HEK293 (cell line): ENCODE results near the gene HSDL2.
"Not testable (repeated sequence)": the region's sequence is repeated elsewhere in the genome, so short reads cannot be mapped to it uniquely, and the experiment has no call there.

Experiments
- CTCF ChIA-PET: fragments of 350-600 bp; formaldehyde crosslinking; extraction: SDS; loops from one replicate; lab custom pipeline; 2021; ENCODE audit warnings: antibody characterized with exemption; lab: Yijun Ruan, JAX
- POLR2A ChIA-PET: fragments of 300-600 bp; formaldehyde crosslinking; extraction: SDS; loops from one replicate; lab custom pipeline; 2020; ENCODE audit warnings: antibody characterized with exemption, inconsistent platforms; lab: Yijun Ruan, JAX
- H3K27ac ChIP-seq: fragments of 200-500 bp; sonication (Bioruptor generic); 2 replicates; pipeline ENCODE4 v1.5.1; 2014; ENCODE audit warnings: low read depth, low read length, control low read depth, inconsistent platforms; ENCODE audit errors: extremely low read depth
- H3K36me3 ChIP-seq, 2 experiments: fragments of 200-500 bp in 1 of 2; sonication (Bioruptor generic) in 1 of 2; 1 replicate in 1 of 2; 2 replicates in 1 of 2; pipeline ENCODE4 v1.5.1; 2014 to 2017; ENCODE audit warnings: inconsistent platforms in 2 of 2, low read length in 2 of 2; ENCODE audit not compliant: control insufficient read depth in 2 of 2, insufficient read depth in 1 of 2
- H3K4me1 ChIP-seq: fragments of 200-500 bp; sonication (Bioruptor generic); 2 replicates; pipeline ENCODE4 v1.5.1; 2014; ENCODE audit warnings: mild to moderate bottlenecking, low read length, inconsistent platforms; ENCODE audit not compliant: control insufficient read depth, insufficient read depth
- H3K4me3 ChIP-seq: 2 replicates; pipeline ENCODE4 v1.5.1; 2011; ENCODE audit warnings: low read depth, mild to moderate bottlenecking, control low read depth, low read length, moderate library complexity
- H3K9me3 ChIP-seq: fragments of 200-500 bp; sonication (Bioruptor generic); 2 replicates; pipeline ENCODE4 v1.5.1; 2014; ENCODE audit warnings: low read depth, low read length, inconsistent platforms; ENCODE audit not compliant: control insufficient read depth, insufficient read depth
- BCL11A ChIP-seq: fragments of 450-650 bp; formaldehyde crosslinking; IDR thresholded peaks from 2 replicates; pipeline ENCODE4 v1.5.1; 2016; ENCODE audit warnings: low read depth, missing biosample characterization, missing genetic modification characterization
- OSR2 ChIP-seq: fragments of 450-650 bp; formaldehyde crosslinking; IDR thresholded peaks from 2 replicates; pipeline ENCODE4 v1.5.1; 2016; ENCODE audit warnings: missing biosample characterization, missing genetic modification characterization
- SP2 ChIP-seq: fragments of 450-650 bp; formaldehyde crosslinking; IDR thresholded peaks from 2 replicates; pipeline ENCODE4 v1.5.1; 2016; ENCODE audit warnings: missing biosample characterization, missing genetic modification characterization
- ZBTB48 ChIP-seq: fragments of 450-650 bp; formaldehyde crosslinking; IDR thresholded peaks from 2 replicates; pipeline ENCODE4 v1.5.1; 2016; ENCODE audit warnings: missing biosample characterization, missing genetic modification characterization
- ZFHX2 ChIP-seq: fragments of 450-650 bp; formaldehyde crosslinking; conservative IDR thresholded peaks from 2 replicates; pipeline ENCODE4 v1.5.1; 2016; ENCODE audit warnings: missing biosample characterization, missing genetic modification characterization
- ZNF138 ChIP-seq: fragments of 450-650 bp; formaldehyde crosslinking; IDR thresholded peaks from 2 replicates; pipeline ENCODE4 v1.5.1; 2016; ENCODE audit warnings: missing biosample characterization, missing genetic modification characterization, borderline replicate concordance
- ZNF174 ChIP-seq: fragments of 450-650 bp; formaldehyde crosslinking; IDR thresholded peaks from 2 replicates; pipeline ENCODE4 v1.5.0; 2017; ENCODE audit warnings: missing biosample characterization, mild to moderate bottlenecking, missing genetic modification characterization
- ZNF292 ChIP-seq: fragments of 450-650 bp; formaldehyde crosslinking; IDR thresholded peaks from 2 replicates; pipeline ENCODE4 v1.5.1; 2016; ENCODE audit warnings: low read depth, missing biosample characterization, missing genetic modification characterization, borderline replicate concordance
- ZNF350 ChIP-seq: fragments of 450-650 bp; formaldehyde crosslinking; IDR thresholded peaks from 2 replicates; pipeline ENCODE4 v1.5.0; 2017; ENCODE audit warnings: missing biosample characterization, mild to moderate bottlenecking, missing genetic modification characterization
- ZNF423 ChIP-seq: fragments of 450-650 bp; formaldehyde crosslinking; IDR thresholded peaks from 2 replicates; pipeline ENCODE4 v1.5.1; 2016; ENCODE audit warnings: missing biosample characterization, missing genetic modification characterization
- ZNF433 ChIP-seq: fragments of 450-650 bp; formaldehyde crosslinking; IDR thresholded peaks from 2 replicates; pipeline ENCODE4 v1.5.1; 2016; ENCODE audit warnings: missing biosample characterization, missing genetic modification characterization, low read depth
- ZNF548 ChIP-seq: fragments of 450-650 bp; formaldehyde crosslinking; IDR thresholded peaks from 2 replicates; pipeline ENCODE4 v1.5.1; 2016; ENCODE audit warnings: missing biosample characterization, missing genetic modification characterization
- ZNF610 ChIP-seq: fragments of 450-650 bp; formaldehyde crosslinking; IDR thresholded peaks from 2 replicates; pipeline ENCODE4 v1.5.1; 2016; ENCODE audit warnings: missing biosample characterization, missing genetic modification characterization, borderline replicate concordance
- ZNF624 ChIP-seq: fragments of 450-650 bp; formaldehyde crosslinking; IDR thresholded peaks from 2 replicates; pipeline ENCODE4 v1.5.1; 2017; ENCODE audit warnings: missing biosample characterization, missing genetic modification characterization
- ZNF629 ChIP-seq: fragments of 450-650 bp; formaldehyde crosslinking; IDR thresholded peaks from 2 replicates; pipeline ENCODE4 v1.5.1; 2017; ENCODE audit warnings: missing biosample characterization, missing genetic modification characterization
- ZNF664 ChIP-seq: fragments of 450-650 bp; formaldehyde crosslinking; IDR thresholded peaks from 2 replicates; pipeline ENCODE4 v1.5.1; 2016; ENCODE audit warnings: missing biosample characterization, missing genetic modification characterization
- ZNF701 ChIP-seq: fragments of 450-650 bp; formaldehyde crosslinking; IDR thresholded peaks from 2 replicates; pipeline ENCODE4 v1.5.1; 2016; ENCODE audit warnings: missing biosample characterization, missing genetic modification characterization
- ZNF768 ChIP-seq: fragments of 450-650 bp; formaldehyde crosslinking; IDR thresholded peaks from 2 replicates; pipeline ENCODE4 v1.5.1; 2018; ENCODE audit warnings: missing biosample characterization, mild to moderate bottlenecking, missing genetic modification characterization
- ZXDB ChIP-seq: fragments of 450-650 bp; formaldehyde crosslinking; IDR thresholded peaks from 2 replicates; pipeline ENCODE4 v1.5.1; 2016; ENCODE audit warnings: missing biosample characterization, missing genetic modification characterization
- TF ChIP-seq, protein P1 (sequence below): fragments of 450-650 bp; formaldehyde crosslinking; IDR thresholded peaks from 2 replicates; pipeline ENCODE4 v1.5.1; 2016; ENCODE audit warnings: missing biosample characterization, missing genetic modification characterization

HSDL2 gene

DNA sequence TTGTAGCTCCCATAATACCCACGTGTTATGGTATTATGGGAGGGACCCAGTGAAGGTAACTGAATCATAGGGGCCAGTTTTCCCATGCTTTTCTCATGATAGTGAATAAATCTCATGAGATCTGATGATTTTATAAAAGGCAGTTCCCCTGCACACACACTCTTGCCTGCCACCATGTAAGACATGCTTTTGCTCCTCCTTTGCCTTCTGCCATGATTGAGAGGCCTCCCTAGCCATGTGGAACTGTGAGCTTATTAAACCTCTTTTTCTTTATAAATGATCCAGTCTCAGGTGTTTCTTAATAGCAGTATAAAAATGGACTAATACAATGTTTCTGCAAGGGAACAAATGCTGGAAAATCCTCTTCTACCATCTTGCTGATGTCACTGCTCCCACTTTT is 10.1 kb upstream of the HSDL2 start:
- Histone ChIP-seq H3K27ac (no peak overlapping the region), H3K4me1 (no peaks in the 10 kb centered on the region), H3K9me3 (no peaks in the 10 kb centered on the region), H3K36me3 (no peaks in the 10 kb centered on the region), H3K4me3 (no peak overlapping the region)
- TF ChIP-seq ZNF610 (no peak), OSR2 (tag by site-specific recombination) (no peak)
- POLR2A ChIA-PET, result interaction anchor here (2.2 kb wide), 1 partner anchor 10 kb away, joined by 12 read pairs; the partner anchor contains the start of gene HSDL2
- CTCF ChIA-PET, result interaction anchor here (0.7 kb wide), 1 partner anchor 661 kb away, joined by 3 read pairs; no protein-coding TSS in a partner anchor

DNA sequence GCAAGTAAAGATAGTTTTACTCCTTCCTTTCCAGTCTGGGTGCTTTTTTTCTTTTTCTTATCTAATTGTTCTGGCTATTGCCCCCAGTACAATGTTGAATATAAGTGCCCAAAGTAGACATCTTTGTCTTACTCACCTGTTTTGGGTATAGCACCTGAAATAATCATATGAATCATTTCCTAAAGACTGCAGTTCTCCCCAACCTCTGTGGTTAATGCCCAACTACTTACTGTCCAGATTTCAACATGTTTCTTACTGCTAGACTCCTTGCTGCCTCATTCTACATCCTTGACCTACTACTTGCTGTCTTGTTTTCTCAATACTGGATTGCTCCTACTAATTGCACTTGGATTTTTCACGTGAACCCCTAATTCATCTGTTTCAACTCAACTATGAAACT is 8.8 kb upstream of the HSDL2 start:
- Histone ChIP-seq H3K4me3 (no peak overlapping the region), H3K9me3 (no peaks in the 10 kb centered on the region), H3K27ac (no peak overlapping the region), H3K4me1 (no peaks in the 10 kb centered on the region), H3K36me3 (no peaks in the 10 kb centered on the region)
- POLR2A ChIA-PET, result interaction anchor here (2.2 kb wide), 1 partner anchor 9 kb away, joined by 12 read pairs; the partner anchor contains the start of gene HSDL2
- TF ChIP-seq ZNF174 (tag by site-specific recombination), result no peak
- TF ChIP-seq BCL11A (tag by site-specific recombination), result no peak
- no peak for TF ChIP-seq SP2
- no peak for TF ChIP-seq ZNF624 (tag by site-specific recombination)
- TF ChIP-seq ZXDB (tag by site-specific recombination), result no peak
- no peak for TF ChIP-seq ZNF423 (tag by site-specific recombination)
- no peak for TF ChIP-seq ZNF548
- TF ChIP-seq ZNF768, result no peak
- TF ChIP-seq ZBTB48 (tag by site-specific recombination), result no peak
- TF ChIP-seq ZNF350 (tag by site-specific recombination), result no peak
- TF ChIP-seq ZNF292, result no peak
- no peak for TF ChIP-seq ZNF664 (tag by site-specific recombination)
- TF ChIP-seq, protein P1, sequence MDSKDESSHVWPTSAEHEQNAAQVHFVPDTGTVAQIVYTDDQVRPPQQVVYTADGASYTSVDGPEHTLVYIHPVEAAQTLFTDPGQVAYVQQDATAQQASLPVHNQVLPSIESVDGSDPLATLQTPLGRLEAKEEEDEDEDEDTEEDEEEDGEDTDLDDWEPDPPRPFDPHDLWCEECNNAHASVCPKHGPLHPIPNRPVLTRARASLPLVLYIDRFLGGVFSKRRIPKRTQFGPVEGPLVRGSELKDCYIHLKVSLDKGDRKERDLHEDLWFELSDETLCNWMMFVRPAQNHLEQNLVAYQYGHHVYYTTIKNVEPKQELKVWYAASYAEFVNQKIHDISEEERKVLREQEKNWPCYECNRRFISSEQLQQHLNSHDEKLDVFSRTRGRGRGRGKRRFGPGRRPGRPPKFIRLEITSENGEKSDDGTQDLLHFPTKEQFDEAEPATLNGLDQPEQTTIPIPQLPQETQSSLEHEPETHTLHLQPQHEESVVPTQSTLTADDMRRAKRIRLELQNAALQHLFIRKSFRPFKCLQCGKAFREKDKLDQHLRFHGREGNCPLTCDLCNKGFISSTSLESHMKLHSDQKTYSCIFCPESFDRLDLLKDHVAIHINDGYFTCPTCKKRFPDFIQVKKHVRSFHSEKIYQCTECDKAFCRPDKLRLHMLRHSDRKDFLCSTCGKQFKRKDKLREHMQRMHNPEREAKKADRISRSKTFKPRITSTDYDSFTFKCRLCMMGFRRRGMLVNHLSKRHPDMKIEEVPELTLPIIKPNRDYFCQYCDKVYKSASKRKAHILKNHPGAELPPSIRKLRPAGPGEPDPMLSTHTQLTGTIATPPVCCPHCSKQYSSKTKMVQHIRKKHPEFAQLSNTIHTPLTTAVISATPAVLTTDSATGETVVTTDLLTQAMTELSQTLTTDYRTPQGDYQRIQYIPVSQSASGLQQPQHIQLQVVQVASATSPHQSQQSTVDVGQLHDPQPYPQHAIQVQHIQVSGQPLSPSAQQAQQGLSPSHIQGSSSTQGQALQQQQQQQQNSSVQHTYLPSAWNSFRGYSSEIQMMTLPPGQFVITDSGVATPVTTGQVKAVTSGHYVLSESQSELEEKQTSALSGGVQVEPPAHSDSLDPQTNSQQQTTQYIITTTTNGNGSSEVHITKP, result no peak
- TF ChIP-seq ZFHX2 (tag by site-specific recombination), result no peak
- TF ChIP-seq ZNF138, result no peak
- no peak for TF ChIP-seq ZNF629 (tag by site-specific recombination)
- no peak for TF ChIP-seq ZNF433 (tag by site-specific recombination)
- TF ChIP-seq ZNF701 (tag by site-specific recombination), result no peak
- CTCF ChIA-PET, result interaction anchor here (0.6 to 1.2 kb wide), 3 partner anchors 9 to 341 kb away, joined by 3 read pairs; partner anchors contain the start of gene HSDL2

DNA sequence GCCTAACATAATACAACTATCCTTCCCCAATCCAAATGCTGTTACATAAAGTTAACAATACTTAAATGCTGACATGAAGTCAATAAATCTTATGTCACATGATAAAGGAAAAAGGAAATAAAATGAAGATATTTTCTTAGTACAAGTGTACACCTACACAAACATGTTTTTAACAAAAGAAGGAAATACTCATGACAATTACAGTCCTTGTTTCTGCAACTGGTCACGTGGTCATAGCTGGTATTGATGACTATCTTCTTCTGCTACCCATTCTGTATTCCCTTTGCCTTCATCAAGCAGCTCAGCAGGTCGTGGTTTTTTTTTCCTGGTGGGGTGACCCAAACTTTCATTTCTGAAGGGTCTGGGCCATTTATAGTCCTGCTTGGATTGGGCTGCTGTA is 6.2 kb upstream of the HSDL2 start:
- H3K4me1 ChIP-seq, POLR2A ChIA-PET, H3K36me3 ChIP-seq, CTCF ChIA-PET, H3K27ac ChIP-seq, H3K4me3 ChIP-seq, H3K9me3 ChIP-seq: not testable (repeated sequence)

DNA sequence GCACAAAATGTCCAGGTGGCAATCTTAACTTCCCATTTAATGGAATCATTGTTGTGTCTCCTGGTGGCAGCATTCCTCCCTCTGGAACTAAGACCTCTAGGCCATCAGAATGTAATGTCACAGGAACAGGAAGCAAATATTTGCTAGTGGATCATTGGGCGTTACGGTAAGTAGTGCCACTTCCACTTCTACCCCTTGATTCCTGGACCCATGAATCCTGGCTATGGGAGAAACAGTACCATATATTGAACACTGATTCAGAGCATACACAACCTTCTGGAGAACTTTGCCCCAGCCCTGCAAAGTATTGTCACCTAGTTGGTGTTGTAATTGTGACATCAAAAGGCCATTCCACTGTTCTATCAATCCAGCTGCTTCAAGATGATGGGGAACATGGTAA is 5.7 kb upstream of the HSDL2 start:
- H3K4me1 ChIP-seq, H3K36me3 ChIP-seq, H3K27ac ChIP-seq, POLR2A ChIA-PET, CTCF ChIA-PET, H3K9me3 ChIP-seq, H3K4me3 ChIP-seq: not testable (repeated sequence)
